ENCODE data around the gene PEAK1.

- TF ChIP-seq CTCF (conservative IDR thresholded peaks at IDR 0.05 in 1 of 2, IDR thresholded peaks at IDR 0.05 in 1 of 2; ENCODE audit: low read depth in 1 of 2, low read length in 2 of 2) (no peak), EZH2 (IDR thresholded peaks at IDR 0.05; ENCODE audit: low read length, missing control alignments) (no peak)
Observed at GRCh38 chr15:77415450-77416147, 4.3 kb downstream of the PEAK1 start.

Measured in fibroblast of lung (primary cell).